Caco-2 (cell line): Measurements from ENCODE around the gene TIGD4. TPM values are rescaled to one million over a fixed set of nuclear protein-coding genes. Genes with fewer than 3 reads are reported as not detected.
"Not testable (repeated sequence)": the region's sequence is repeated elsewhere in the genome, so short reads cannot be mapped to it uniquely, and the experiment has no call there.

Experiments used
- BruUV-seq: library from RNA; stranded (reverse); fragments of 400-500 nt; replicated peaks from 2 replicates; lab custom pipeline; 2021; lab: Mats Ljungman, UMichigan
- CTCF ChIA-PET: fragments of 300-600 bp; sonication (Branson Sonifier 250); formaldehyde crosslinking; loops from one replicate; lab custom pipeline; 2022; ENCODE audit warnings: antibody characterized with exemption; lab: Charles Lee
- POLR2A ChIA-PET: fragments of 300-600 bp; sonication (Branson Sonifier 250); formaldehyde crosslinking; loops from one replicate; lab custom pipeline; 2022; ENCODE audit warnings: antibody characterized with exemption; lab: Charles Lee
- DNase-seq, 2 experiments: peaks; one replicate each; pipeline versions ENCODE4 v3.0.0 to v3.0.0-alpha.2; 2020 to 2022
- H3K27me3 ChIP-seq: replicated peaks from 2 replicates; pipeline ENCODE4 v1.6.0; 2011; ENCODE audit warnings: low read length; ENCODE audit not compliant: control insufficient read depth, insufficient read depth
- H3K36me3 ChIP-seq: 2 replicates; pipeline ENCODE4 v1.5.1; 2011; ENCODE audit warnings: low read length; ENCODE audit not compliant: control insufficient read depth, insufficient read depth
- H3K4me1 ChIP-seq: fragments of 250-450 bp; sonication (Bioruptor Pico); 2 replicates; pipeline ENCODE4 v1.5.1; 2020; ENCODE audit warnings: mild to moderate bottlenecking
- H3K4me3 ChIP-seq: 2 replicates; pipeline ENCODE4 v1.5.1; 2011; ENCODE audit warnings: low read depth, mild to moderate bottlenecking, control low read depth, low read length
- H3K9me3 ChIP-seq: fragments of 250-450 bp; sonication (Bioruptor Pico); 2 replicates; pipeline ENCODE4 v1.5.1; 2020; ENCODE audit warnings: mild to moderate bottlenecking, moderate library complexity
- H3K27ac Mint-ChIP-seq: one replicate; pipeline ENCODE4 v1.8.0; 2022; ENCODE audit warnings: mixed read lengths; ENCODE audit not compliant: unreplicated experiment
- H3K27me3 Mint-ChIP-seq: one replicate; pipeline ENCODE4 v1.8.0; 2022; ENCODE audit warnings: mixed read lengths; ENCODE audit not compliant: insufficient read depth, unreplicated experiment
- H3K36me3 Mint-ChIP-seq: one replicate; pipeline ENCODE4 v1.8.0; 2022; ENCODE audit warnings: mild to moderate bottlenecking, mixed read lengths; ENCODE audit not compliant: insufficient read depth, unreplicated experiment
- H3K4me1 Mint-ChIP-seq: one replicate; pipeline ENCODE4 v1.8.0; 2022; ENCODE audit warnings: low read depth, mixed read lengths; ENCODE audit not compliant: unreplicated experiment
- H3K4me3 Mint-ChIP-seq: one replicate; pipeline ENCODE4 v1.8.0; 2022; ENCODE audit warnings: mild to moderate bottlenecking, moderate library complexity, mixed read lengths; ENCODE audit not compliant: unreplicated experiment
- H3K9me3 Mint-ChIP-seq: one replicate; pipeline ENCODE4 v1.8.0; 2022; ENCODE audit warnings: mixed read lengths; ENCODE audit not compliant: unreplicated experiment
- CTCF ChIP-seq, 2 experiments: fragments of 200-600 bp in 1 of 2; IDR thresholded peaks; 1 replicate in 1 of 2; 2 replicates in 1 of 2; pipeline versions ENCODE4 v1.5.1 to v1.8.0; 2011 to 2022; ENCODE audit warnings: antibody characterized with exemption in 1 of 2, control low read depth in 1 of 2, inconsistent platforms in 1 of 2, low read depth in 1 of 2, low read length in 1 of 2, mild to moderate bottlenecking in 1 of 2, moderate library complexity in 1 of 2; ENCODE audit not compliant: insufficient read depth in 1 of 2, severe bottlenecking in 1 of 2, unreplicated experiment in 1 of 2
- intact Hi-C: fragments of 100-400 bp; cut with micrococcal nuclease; formaldehyde crosslinking; loops from one replicate; pipeline ENCODE4 v1.10.0; 2022; ENCODE audit not compliant: unreplicated experiment
- total RNA-seq: library from RNA; stranded (reverse); gene quantifications from 2 replicates; pipeline ENCODE4 v1.2.3, GENCODE V29; 2022

The TIGD4 gene
- total RNA-seq, 1 experiment from 2014 or later = 1.0 TPM

- Mint-ChIP-seq H3K27me3 (no peaks in the 10 kb centered on the region), H3K4me1 (no peaks in the 10 kb centered on the region), H3K36me3 (no peaks in the 10 kb centered on the region), H3K9me3 (no peaks in the 10 kb centered on the region), H3K27ac (no peak overlapping the region), H3K4me3 (no peak overlapping the region)
- ChIA-PET CTCF (no interaction called here), POLR2A (no interaction called here)
- intact Hi-C loops = no loop called here
- no peaks in the 10 kb centered on the region for H3K36me3 ChIP-seq
- H3K4me3 ChIP-seq = no peak overlapping the region
- no peaks in the 10 kb centered on the region for H3K27me3 ChIP-seq
- DNase-seq = no peak
- H3K9me3 ChIP-seq = no peaks in the 10 kb centered on the region
- no peaks in the 10 kb centered on the region for H3K4me1 ChIP-seq
- TF ChIP-seq CTCF (IDR thresholded peaks at IDR 0.05; ENCODE audit: insufficient read depth in 1 of 2, low read depth in 1 of 2, low read length in 1 of 2, severe bottlenecking in 1 of 2, unreplicated experiment in 1 of 2) = no peak
- BruUV-seq = no TSS peak
These were observed 7.6 kb downstream of the TIGD4 start for GRCh38 chr4:152771741-152772533.

- CTCF ChIA-PET, POLR2A ChIA-PET, H3K4me1 Mint-ChIP-seq, H3K27me3 ChIP-seq, H3K9me3 Mint-ChIP-seq, H3K4me3 Mint-ChIP-seq, H3K9me3 ChIP-seq, intact Hi-C loops, H3K36me3 Mint-ChIP-seq, H3K27ac Mint-ChIP-seq, H3K27me3 Mint-ChIP-seq, DNase-seq, H3K4me1 ChIP-seq, BruUV-seq, H3K36me3 ChIP-seq, H3K4me3 ChIP-seq: not testable (repeated sequence)
These were observed 14.3 kb downstream of the TIGD4 start for GRCh38 chr4:152765069-152765737.

GRCh38 chr4:152763796-152764195 is 15.7 kb downstream of the TIGD4 start:
- H3K4me3 ChIP-seq = no peak overlapping the region
- Mint-ChIP-seq H3K27ac (no peak overlapping the region), H3K36me3 (no peaks in the 10 kb centered on the region), H3K9me3 (no peaks in the 10 kb centered on the region), H3K27me3 (no peaks in the 10 kb centered on the region), H3K4me3 (no peak overlapping the region), H3K4me1 (no peaks in the 10 kb centered on the region)
- H3K4me1 ChIP-seq = no peaks in the 10 kb centered on the region
- intact Hi-C loops = no loop called here
- BruUV-seq = no TSS peak
- H3K9me3 ChIP-seq = no peaks in the 10 kb centered on the region
- H3K36me3 ChIP-seq = no peaks in the 10 kb centered on the region
- CTCF ChIA-PET = no interaction called here
- DNase-seq = no peak
- no peaks in the 10 kb centered on the region for H3K27me3 ChIP-seq
- POLR2A ChIA-PET = no interaction called here
- no peak for TF ChIP-seq CTCF (IDR thresholded peaks at IDR 0.05; ENCODE audit: insufficient read depth in 1 of 2, low read depth in 1 of 2, low read length in 1 of 2, severe bottlenecking in 1 of 2, unreplicated experiment in 1 of 2)
